K562 (cell line): ENCODE data around the gene RNF224. TPM values are rescaled to one million over a fixed set of nuclear protein-coding genes. Genes with fewer than 3 reads are reported as not detected.

Source experiments
- ATF3 ChIP-seq, 2 experiments: fragments of 450-650 bp in 1 of 2; sonication (generic) in 1 of 2; formaldehyde crosslinking in 1 of 2; IDR thresholded peaks in 1 of 2; conservative IDR thresholded peaks in 1 of 2; 2 replicates each; pipeline versions ENCODE4 v1.6.1 to v1.8.1; 2016 to 2023; ENCODE audit warnings: mild to moderate bottlenecking in 2 of 2, moderate library complexity in 2 of 2, inconsistent platforms in 1 of 2, missing genetic modification reagents in 1 of 2
- CBX1 ChIP-seq: sonication (generic); IDR thresholded peaks from 2 replicates; pipeline ENCODE4 v1.6.1; 2016; ENCODE audit warnings: antibody characterized with exemption, low read depth, mild to moderate bottlenecking
- CSDE1 ChIP-seq, 2 experiments: fragments of 450-650 bp; IDR thresholded peaks; 2 replicates each; pipeline ENCODE4 v1.6.1; 2016; ENCODE audit warnings: mild to moderate bottlenecking in 1 of 2
- EP400 ChIP-seq: fragments of 450-650 bp; IDR thresholded peaks from 2 replicates; pipeline ENCODE4 v1.6.1; 2017; ENCODE audit warnings: antibody characterized with exemption, mild to moderate bottlenecking, moderate library complexity
- EWSR1 ChIP-seq: fragments of 450-650 bp; IDR thresholded peaks from 2 replicates; pipeline ENCODE4 v1.6.1; 2018; ENCODE audit warnings: borderline replicate concordance, mild to moderate bottlenecking, low read depth, moderate library complexity; ENCODE audit not compliant: partially characterized antibody
- ID3 ChIP-seq, 2 experiments: fragments of 250-450 bp in 1 of 2; fragments of 450-650 bp in 1 of 2; sonication (Bioruptor Pico) in 1 of 2; IDR thresholded peaks; 2 replicates each; pipeline versions ENCODE4 v1.6.1 to v1.8.0; 2016 to 2021; ENCODE audit warnings: mild to moderate bottlenecking in 2 of 2, moderate library complexity in 2 of 2, missing compliant biosample characterization in 1 of 2, missing genetic modification characterization in 1 of 2
- MAFG ChIP-seq: fragments of 450-650 bp; conservative IDR thresholded peaks from 2 replicates; pipeline ENCODE4 v1.6.1; 2016; ENCODE audit warnings: missing genetic modification characterization, missing compliant biosample characterization
- MNT ChIP-seq, 2 experiments: fragments of 450-650 bp; conservative IDR thresholded peaks; 2 replicates each; pipeline ENCODE4 v1.6.1; 2017; ENCODE audit warnings: mild to moderate bottlenecking in 2 of 2, moderate library complexity in 2 of 2
- RB1 ChIP-seq: fragments of 450-650 bp; IDR thresholded peaks from 2 replicates; pipeline ENCODE4 v1.6.1; 2017; ENCODE audit warnings: low read depth, mild to moderate bottlenecking
- SMC3 ChIP-seq: conservative IDR thresholded peaks from 2 replicates; pipeline ENCODE4 v1.6.1; 2011; ENCODE audit warnings: low read depth, low read length, improper control_type of control experiment; ENCODE audit not compliant: insufficient read depth
- SP1 ChIP-seq: sonication (generic); formaldehyde crosslinking; IDR thresholded peaks from 2 replicates; pipeline ENCODE4 v1.8.1; 2022; ENCODE audit warnings: mild to moderate bottlenecking, missing genetic modification reagents
- TAF7 ChIP-seq: fragments of 450-650 bp; IDR thresholded peaks from 2 replicates; pipeline ENCODE4 v1.6.1; 2016; ENCODE audit warnings: missing genetic modification characterization, missing compliant biosample characterization
- TCF7L2 ChIP-seq: fragments of 150-350 bp; IDR thresholded peaks from 2 replicates; pipeline ENCODE4 v1.6.1; 2016; ENCODE audit warnings: low read depth, mild to moderate bottlenecking, low read length, moderate library complexity
- ZNF696 ChIP-seq: fragments of 250-450 bp; sonication (Bioruptor Pico); conservative IDR thresholded peaks from 2 replicates; pipeline ENCODE4 v1.4.0; 2020; ENCODE audit warnings: mild to moderate bottlenecking, moderate library complexity
- ZSCAN29 ChIP-seq: fragments of 450-650 bp; IDR thresholded peaks from 2 replicates; pipeline ENCODE4 v1.6.1; 2017
- ZZZ3 ChIP-seq: fragments of 450-650 bp; IDR thresholded peaks from 2 replicates; pipeline ENCODE4 v1.6.1; 2016; ENCODE audit warnings: antibody characterized with exemption, mild to moderate bottlenecking, moderate library complexity
- polyA plus RNA-seq, 8 experiments: library from polyadenylated mRNA; depleted of rRNA in 4 of 8; stranded (reverse) in 5 of 8; unstranded in 3 of 8; fragments of >200 nt; fragmentation: Nextera tagmentation in 2 of 8; fragmentation: Illumina TruSeq in 1 of 8; extraction: Ambion mirVana in 2 of 8; extraction: Trizol in 1 of 8; gene quantifications; 2 replicates each; pipeline versions ENCODE4 v1.2.1 to v1.2.3, GENCODE V29; 2011 to 2014; ENCODE audit warnings: inconsistent platforms in 1 of 8, missing spikeins in 1 of 8
- total RNA-seq, 7 experiments: library from RNA; depleted of rRNA in 6 of 7; stranded (reverse); fragments of >200 nt in 6 of 7; fragmentation: Illumina TruSeq in 2 of 7; extraction: Trizol in 2 of 7; gene quantifications; 2 replicates each; pipeline versions ENCODE4 v1.2.1 to v1.2.3, GENCODE V29; 2011 to 2021; ENCODE audit warnings: low replicate concordance in 1 of 7
- TF ChIP-seq, protein P1 (sequence below): fragments of 250-450 bp; sonication (Bioruptor Pico); IDR thresholded peaks from 2 replicates; pipeline ENCODE4 v1.8.0; 2021; ENCODE audit warnings: borderline replicate concordance, mild to moderate bottlenecking, moderate library complexity; ENCODE audit not compliant: poor library complexity, severe bottlenecking
- TF ChIP-seq, protein P2 (sequence below): sonication (generic); formaldehyde crosslinking; IDR thresholded peaks from 2 replicates; pipeline ENCODE4 v1.8.1; 2023; ENCODE audit warnings: mild to moderate bottlenecking, missing genetic modification reagents
- TF ChIP-seq, protein P3 (sequence below): sonication (generic); formaldehyde crosslinking; IDR thresholded peaks from 2 replicates; pipeline ENCODE4 v1.8.1; 2022; ENCODE audit warnings: missing genetic modification reagents

RNF224 gene
- total and polyA plus RNA-seq, 9 of the 15 experiments (the other 6 are each of a cell fraction or from before 2014, with no cell fraction given) = not detected

- TF ChIP-seq, protein P1, sequence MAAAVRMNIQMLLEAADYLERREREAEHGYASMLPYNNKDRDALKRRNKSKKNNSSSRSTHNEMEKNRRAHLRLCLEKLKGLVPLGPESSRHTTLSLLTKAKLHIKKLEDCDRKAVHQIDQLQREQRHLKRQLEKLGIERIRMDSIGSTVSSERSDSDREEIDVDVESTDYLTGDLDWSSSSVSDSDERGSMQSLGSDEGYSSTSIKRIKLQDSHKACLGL (CRISPR knock-in tag) = no peak
- TF ChIP-seq ZSCAN29 = no peak
- TF ChIP-seq SP1 (CRISPR knock-in tag) = peak; percentile 48; the same call in 1 of the 2 replicates
- TF ChIP-seq RB1 = peak; percentile 96
- TF ChIP-seq EWSR1 = no peak
- TF ChIP-seq CBX1 = no peak; the same call in 1 of the 2 replicates
- peak; percentile 89 for TF ChIP-seq EP400
- no peak for TF ChIP-seq TCF7L2
- TF ChIP-seq MNT (conservative IDR thresholded peaks at IDR 0.05) = peak; percentile 78 to 92
- TF ChIP-seq SMC3 = no peak
- no peak for TF ChIP-seq MAFG (tag)
- TF ChIP-seq, protein P2, sequence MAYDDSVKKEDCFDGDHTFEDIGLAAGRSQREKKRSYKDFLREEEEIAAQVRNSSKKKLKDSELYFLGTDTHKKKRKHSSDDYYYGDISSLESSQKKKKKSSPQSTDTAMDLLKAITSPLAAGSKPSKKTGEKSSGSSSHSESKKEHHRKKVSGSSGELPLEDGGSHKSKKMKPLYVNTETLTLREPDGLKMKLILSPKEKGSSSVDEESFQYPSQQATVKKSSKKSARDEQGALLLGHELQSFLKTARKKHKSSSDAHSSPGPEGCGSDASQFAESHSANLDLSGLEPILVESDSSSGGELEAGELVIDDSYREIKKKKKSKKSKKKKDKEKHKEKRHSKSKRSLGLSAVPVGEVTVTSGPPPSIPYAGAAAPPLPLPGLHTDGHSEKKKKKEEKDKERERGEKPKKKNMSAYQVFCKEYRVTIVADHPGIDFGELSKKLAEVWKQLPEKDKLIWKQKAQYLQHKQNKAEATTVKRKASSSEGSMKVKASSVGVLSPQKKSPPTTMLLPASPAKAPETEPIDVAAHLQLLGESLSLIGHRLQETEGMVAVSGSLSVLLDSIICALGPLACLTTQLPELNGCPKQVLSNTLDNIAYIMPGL (CRISPR knock-in tag) = no peak
- TF ChIP-seq ATF3 (IDR thresholded peaks at IDR 0.05) = no peak
- TF ChIP-seq ATF3 (CRISPR knock-in tag; conservative IDR thresholded peaks at IDR 0.05) = 0 out of 2 replicates have a peak, but pooled peaks have one; percentile 31
- TF ChIP-seq ZZZ3 = no peak
- peak; percentile 57 for TF ChIP-seq TAF7
- TF ChIP-seq ID3 (CRISPR knock-in tag; IDR thresholded peaks at IDR 0.05) = no peak
- 0 out of 2 replicates have a peak, but pooled peaks have one; percentile 19 for TF ChIP-seq ID3 (tag; IDR thresholded peaks at IDR 0.05)
- TF ChIP-seq ZNF696 (CRISPR knock-in tag) = no peak
- TF ChIP-seq CSDE1 (IDR thresholded peaks at IDR 0.05) = peak in 1 of 2 experiments; percentile 29; a peak in 1 of 4 replicates
- TF ChIP-seq, protein P3, sequence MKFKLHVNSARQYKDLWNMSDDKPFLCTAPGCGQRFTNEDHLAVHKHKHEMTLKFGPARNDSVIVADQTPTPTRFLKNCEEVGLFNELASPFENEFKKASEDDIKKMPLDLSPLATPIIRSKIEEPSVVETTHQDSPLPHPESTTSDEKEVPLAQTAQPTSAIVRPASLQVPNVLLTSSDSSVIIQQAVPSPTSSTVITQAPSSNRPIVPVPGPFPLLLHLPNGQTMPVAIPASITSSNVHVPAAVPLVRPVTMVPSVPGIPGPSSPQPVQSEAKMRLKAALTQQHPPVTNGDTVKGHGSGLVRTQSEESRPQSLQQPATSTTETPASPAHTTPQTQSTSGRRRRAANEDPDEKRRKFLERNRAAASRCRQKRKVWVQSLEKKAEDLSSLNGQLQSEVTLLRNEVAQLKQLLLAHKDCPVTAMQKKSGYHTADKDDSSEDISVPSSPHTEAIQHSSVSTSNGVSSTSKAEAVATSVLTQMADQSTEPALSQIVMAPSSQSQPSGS (CRISPR knock-in tag) = no peak
These were observed 21.9 kb upstream of the RNF224 start, which contains the start of the genes NDOR1 and TMEM203 (continued) for GRCh38 chr9:137205126-137206069.
